ENCODE measurements around the gene DDIAS.

- TF ChIP-seq BHLHE40 (IDR thresholded peaks at IDR 0.05; ENCODE audit: borderline replicate concordance) (no peak), FOXA1 (IDR thresholded peaks at IDR 0.05) (no peak), ARNT (IDR thresholded peaks at IDR 0.05) (no peak), FOXM1 (IDR thresholded peaks at IDR 0.05; ENCODE audit: borderline replicate concordance) (no peak), HDGF (IDR thresholded peaks at IDR 0.05; ENCODE audit: borderline replicate concordance) (no peak), LEF1 (IDR thresholded peaks at IDR 0.05; ENCODE audit: borderline replicate concordance) (no peak), SP1 (IDR thresholded peaks at IDR 0.05) (no peak), FOXK2 (IDR thresholded peaks at IDR 0.05) (no peak), L3MBTL2 (conservative IDR thresholded peaks at IDR 0.05) (no peak), ELF4 (IDR thresholded peaks at IDR 0.05) (no peak)
- TF ChIP-seq, protein P1, sequence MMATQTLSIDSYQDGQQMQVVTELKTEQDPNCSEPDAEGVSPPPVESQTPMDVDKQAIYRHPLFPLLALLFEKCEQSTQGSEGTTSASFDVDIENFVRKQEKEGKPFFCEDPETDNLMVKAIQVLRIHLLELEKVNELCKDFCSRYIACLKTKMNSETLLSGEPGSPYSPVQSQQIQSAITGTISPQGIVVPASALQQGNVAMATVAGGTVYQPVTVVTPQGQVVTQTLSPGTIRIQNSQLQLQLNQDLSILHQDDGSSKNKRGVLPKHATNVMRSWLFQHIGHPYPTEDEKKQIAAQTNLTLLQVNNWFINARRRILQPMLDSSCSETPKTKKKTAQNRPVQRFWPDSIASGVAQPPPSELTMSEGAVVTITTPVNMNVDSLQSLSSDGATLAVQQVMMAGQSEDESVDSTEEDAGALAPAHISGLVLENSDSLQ (IDR thresholded peaks at IDR 0.05): no peak
These were observed 17.7 kb upstream of the DDIAS start for GRCh38 chr11:82883853-82884252.
